Activated naive CD8-positive, alpha-beta T cell treated with anti-CD3 and anti-CD28 coated beads for 36 hours (primary cell): Measurements from ENCODE around the gene CCNK. TPM values are rescaled to one million over a fixed set of nuclear protein-coding genes. Genes with fewer than 3 reads are reported as not detected.

ENCODE experiments used
- DNase-seq: peaks from one replicate; pipeline ENCODE4 v3.0.0; 2021
- H3K27ac Mint-ChIP-seq: one replicate; pipeline ENCODE4 v1.8.0; 2022; ENCODE audit warnings: mild to moderate bottlenecking, moderate library complexity, mixed read lengths
- H3K27me3 Mint-ChIP-seq: one replicate; pipeline ENCODE4 v1.8.0; 2022; ENCODE audit warnings: mild to moderate bottlenecking, mixed read lengths
- H3K36me3 Mint-ChIP-seq: one replicate; pipeline ENCODE4 v1.8.0; 2021; ENCODE audit warnings: mild to moderate bottlenecking, mixed read lengths
- H3K4me1 Mint-ChIP-seq: one replicate; pipeline ENCODE4 v1.8.0; 2021; ENCODE audit warnings: mixed read lengths
- H3K4me3 Mint-ChIP-seq: one replicate; pipeline ENCODE4 v1.8.0; 2022; ENCODE audit warnings: mild to moderate bottlenecking, moderate library complexity, mixed read lengths
- H3K9me3 Mint-ChIP-seq: one replicate; pipeline ENCODE4 v1.8.0; 2022; ENCODE audit warnings: mixed read lengths
- total RNA-seq, 2 experiments: library from RNA; stranded (reverse); gene quantifications; one replicate each; pipeline ENCODE4 v1.2.3, GENCODE V29; 2021

The CCNK gene
- total RNA-seq, 2 experiments from 2014 or later, result 103 to 108 TPM

- no peaks in the 10 kb centered on the region for H3K27me3 Mint-ChIP-seq
- DNase-seq, result no peak
- H3K9me3 Mint-ChIP-seq, result no peaks in the 10 kb centered on the region
- H3K4me1 Mint-ChIP-seq, result peaks cover 3% of the 10 kb centered on the region
- H3K4me3 Mint-ChIP-seq, result no peak overlapping the region
- no peak overlapping the region for H3K27ac Mint-ChIP-seq
- H3K36me3 Mint-ChIP-seq, result no peaks in the 10 kb centered on the region
These were observed 71.5 kb downstream of the CCNK start for GRCh38 chr14:99552572-99553216.

DNA sequence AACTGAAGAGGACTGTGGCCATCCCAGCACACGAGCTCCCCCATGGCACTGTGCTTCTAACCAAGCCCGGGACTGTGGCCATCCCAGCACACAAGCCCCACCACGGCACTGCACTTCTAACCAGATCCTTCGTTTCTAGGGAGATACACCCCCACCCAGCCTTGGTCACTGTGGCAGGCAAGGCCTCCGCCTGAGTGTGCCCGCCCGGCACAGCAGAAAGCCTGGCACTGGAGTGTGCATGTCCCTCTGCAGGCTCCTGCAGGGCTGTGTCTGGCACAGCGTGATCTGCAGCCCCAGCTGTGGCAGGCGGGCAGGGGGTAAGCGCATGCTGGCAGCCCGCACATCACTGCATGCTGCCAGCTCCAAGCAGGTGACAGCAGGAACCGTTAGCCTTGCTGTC, 73.0 kb downstream of the CCNK start:
- Mint-ChIP-seq H3K9me3 (no peaks in the 10 kb centered on the region), H3K4me1 (peaks cover 3% of the 10 kb centered on the region), H3K27ac (no peak overlapping the region), H3K27me3 (no peaks in the 10 kb centered on the region), H3K4me3 (no peak overlapping the region), H3K36me3 (no peaks in the 10 kb centered on the region)
- DNase-seq, result no peak

- H3K36me3 Mint-ChIP-seq, result no peaks in the 10 kb centered on the region
- no peaks in the 10 kb centered on the region for H3K27me3 Mint-ChIP-seq
- no peak overlapping the region for H3K27ac Mint-ChIP-seq
- DNase-seq, result no peak
- peaks cover 3% of the 10 kb centered on the region for H3K4me1 Mint-ChIP-seq
- no peaks in the 10 kb centered on the region for H3K9me3 Mint-ChIP-seq
- H3K4me3 Mint-ChIP-seq, result no peak overlapping the region
These were observed 73.7 kb downstream of the CCNK start for GRCh38 chr14:99554757-99555531.

DNA sequence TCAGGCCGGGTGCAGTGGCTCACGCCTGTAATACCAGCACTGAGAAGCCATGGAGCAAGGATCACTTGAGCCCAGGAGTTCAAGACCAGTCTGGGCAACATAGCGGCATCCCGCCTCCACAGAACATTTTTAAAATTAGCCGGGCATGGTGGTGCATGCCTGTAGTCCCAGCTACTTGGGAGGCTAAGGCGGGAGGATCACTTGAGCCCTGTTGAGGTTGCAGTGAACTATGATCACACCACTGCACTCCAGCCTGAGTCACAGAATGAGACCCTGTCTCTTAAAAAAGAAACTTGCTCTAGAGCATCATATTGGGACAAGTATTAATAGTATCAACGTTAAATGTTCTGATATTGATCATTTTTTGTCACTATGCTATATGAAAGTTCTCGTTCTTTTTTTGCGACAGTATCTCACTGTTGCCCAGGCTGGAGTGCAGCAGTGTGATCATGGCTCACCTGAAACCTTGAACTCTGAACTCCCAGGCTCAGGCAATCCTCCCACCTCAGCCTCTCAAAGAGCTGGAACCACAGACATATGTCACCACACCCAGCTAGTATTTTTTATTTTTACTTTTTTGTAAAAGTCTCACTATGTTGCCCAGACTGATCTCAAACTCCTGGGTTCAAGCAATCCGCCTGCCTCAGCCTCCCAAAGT, 75.1 kb downstream of the CCNK start:
- DNase-seq, result no peak
- H3K27me3 Mint-ChIP-seq, result no peaks in the 10 kb centered on the region
- H3K9me3 Mint-ChIP-seq, result no peaks in the 10 kb centered on the region
- H3K27ac Mint-ChIP-seq, result no peak overlapping the region
- peaks cover 3% of the 10 kb centered on the region for H3K4me1 Mint-ChIP-seq
- no peak overlapping the region for H3K4me3 Mint-ChIP-seq
- no peaks in the 10 kb centered on the region for H3K36me3 Mint-ChIP-seq

- no peaks in the 10 kb centered on the region for H3K36me3 Mint-ChIP-seq
- no peaks in the 10 kb centered on the region for H3K9me3 Mint-ChIP-seq
- no peaks in the 10 kb centered on the region for H3K27me3 Mint-ChIP-seq
- peaks cover 3% of the 10 kb centered on the region for H3K4me1 Mint-ChIP-seq
- DNase-seq, result no peak
- H3K4me3 Mint-ChIP-seq, result no peak overlapping the region
- no peak overlapping the region for H3K27ac Mint-ChIP-seq
These were observed 78.2 kb downstream of the CCNK start for GRCh38 chr14:99559286-99559990.

DNA sequence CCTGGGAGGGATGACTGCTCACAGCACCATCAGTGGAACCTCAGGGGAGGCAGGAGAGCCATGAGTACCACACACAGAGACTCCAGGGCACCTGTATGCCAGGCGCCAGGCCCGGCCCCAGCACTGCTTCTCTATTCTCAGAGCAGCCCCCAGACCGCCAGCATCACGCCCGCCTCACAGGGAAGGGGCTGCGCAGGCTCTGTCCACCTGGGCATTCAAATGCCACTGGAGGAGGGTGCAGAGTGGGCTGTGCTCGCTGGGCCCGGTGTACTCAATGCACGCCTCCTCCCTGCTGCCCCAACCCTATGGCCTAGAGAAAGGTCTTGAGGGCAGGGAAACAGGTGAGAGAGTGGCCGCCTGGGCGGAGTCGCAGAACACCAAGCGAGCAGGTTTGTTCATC, 79.2 kb downstream of the CCNK start:
- peaks cover 1% of the 10 kb centered on the region for H3K4me1 Mint-ChIP-seq
- H3K27me3 Mint-ChIP-seq, result no peaks in the 10 kb centered on the region
- DNase-seq, result no peak
- H3K27ac Mint-ChIP-seq, result no peak overlapping the region
- no peak overlapping the region for H3K4me3 Mint-ChIP-seq
- no peaks in the 10 kb centered on the region for H3K9me3 Mint-ChIP-seq
- no peaks in the 10 kb centered on the region for H3K36me3 Mint-ChIP-seq

GRCh38 chr14:99560922-99561683, 79.9 kb downstream of the CCNK start:
- no peak overlapping the region for H3K27ac Mint-ChIP-seq

GRCh38 chr14:99561864-99562263, 80.7 kb downstream of the CCNK start:
- H3K27me3 Mint-ChIP-seq, result no peaks in the 10 kb centered on the region
- H3K27ac Mint-ChIP-seq, result no peak overlapping the region
- no peaks in the 10 kb centered on the region for H3K36me3 Mint-ChIP-seq
- peaks cover 2% of the 10 kb centered on the region for H3K4me1 Mint-ChIP-seq
- H3K4me3 Mint-ChIP-seq, result no peak overlapping the region
- DNase-seq, result no peak
- H3K9me3 Mint-ChIP-seq, result no peaks in the 10 kb centered on the region

More at GRCh38 chr14:99560922-99561683, 79.9 kb downstream of the CCNK start:
- H3K27me3 Mint-ChIP-seq, result no peaks in the 10 kb centered on the region
- no peak for DNase-seq
- H3K36me3 Mint-ChIP-seq, result no peaks in the 10 kb centered on the region
- H3K4me1 Mint-ChIP-seq, result peaks cover 3% of the 10 kb centered on the region
- H3K4me3 Mint-ChIP-seq, result no peak overlapping the region
- no peaks in the 10 kb centered on the region for H3K9me3 Mint-ChIP-seq

Other genes with a start within 250 kb of the CCNK start
- gene BCL11B, start 209.2 kb upstream of the CCNK start, total RNA-seq, result 10 to 100 TPM; 38.9 to 40.3 TPM
- gene SETD3, start 550 bp upstream of the CCNK start, total RNA-seq, result 10 to 100 TPM; 52.6 to 54.5 TPM
- gene CCDC85C, start 122.8 kb downstream of the CCNK start, total RNA-seq, result 1 to 10 TPM; 6.3 to 8.9 TPM
- under 1 TPM in 1 of 2 experiments, not detected in 1; 0.02 TPM for gene HHIPL1, start 163.7 kb downstream of the CCNK start, total RNA-seq
- gene CYP46A1, start 202.9 kb downstream of the CCNK start, total RNA-seq, result under 1 TPM; 0.16 to 0.18 TPM